Measurements from ENCODE around the gene FIG4. TPM values are rescaled to one million over a fixed set of nuclear protein-coding genes. Genes with fewer than 3 reads are reported as not detected.

FIG4 gene
- polyA plus RNA-seq, 1 donor from 2014 or later: 35.4 TPM

DNA sequence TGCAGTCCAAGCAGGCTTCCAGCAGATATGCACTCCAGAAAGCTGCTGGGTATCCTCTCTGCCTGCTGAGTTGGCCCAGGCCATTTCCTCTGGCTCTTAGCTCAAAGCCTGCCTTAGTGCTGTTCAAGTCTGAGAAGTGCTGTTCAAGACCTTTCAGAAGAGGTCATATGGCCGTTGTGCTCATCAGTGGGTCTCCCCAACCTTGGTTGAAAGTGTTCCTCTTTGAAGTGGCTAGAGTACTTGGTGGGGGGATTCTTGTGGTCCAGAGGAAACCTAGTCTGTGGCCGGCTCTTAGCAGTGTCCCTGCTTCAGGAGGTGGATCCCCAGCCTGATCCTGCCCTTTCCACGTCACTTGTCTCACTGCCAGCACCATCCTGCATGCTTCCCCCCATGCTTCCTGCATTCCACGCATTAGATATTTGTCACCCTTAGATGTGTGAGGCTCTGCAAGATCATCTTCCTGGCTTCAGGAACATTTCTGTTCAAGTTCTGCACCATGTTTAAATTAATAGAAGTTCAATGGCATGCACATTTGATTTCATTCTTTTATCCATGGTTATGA is 105.0 kb downstream of the FIG4 start:
- no peaks in the 10 kb centered on the region for H4K20me1 ChIP-seq (ENCODE audit: insufficient read depth)
- no peak overlapping the region for H3K4me2 ChIP-seq (ENCODE audit: low read length)
- H3K36me3 ChIP-seq (ENCODE audit: insufficient read depth, low read length): no peaks in the 10 kb centered on the region
- no peak overlapping the region for H3K27ac ChIP-seq (ENCODE audit: low read length)
- no peaks in the 10 kb centered on the region for H3K9me3 ChIP-seq (ENCODE audit: low read length)
- no peak overlapping the region for H3K4me3 ChIP-seq (ENCODE audit: low read length)
- no peak overlapping the region for H3K9ac ChIP-seq (ENCODE audit: low read length)
- no peak for TF ChIP-seq EZH2 (IDR thresholded peaks at IDR 0.05; ENCODE audit: borderline replicate concordance, insufficient read depth, low read length, poor library complexity, severe bottlenecking)
- TF ChIP-seq EP300 (conservative IDR thresholded peaks at IDR 0.05; ENCODE audit: poor library complexity, severe bottlenecking): no peak
- TF ChIP-seq, protein P1, sequence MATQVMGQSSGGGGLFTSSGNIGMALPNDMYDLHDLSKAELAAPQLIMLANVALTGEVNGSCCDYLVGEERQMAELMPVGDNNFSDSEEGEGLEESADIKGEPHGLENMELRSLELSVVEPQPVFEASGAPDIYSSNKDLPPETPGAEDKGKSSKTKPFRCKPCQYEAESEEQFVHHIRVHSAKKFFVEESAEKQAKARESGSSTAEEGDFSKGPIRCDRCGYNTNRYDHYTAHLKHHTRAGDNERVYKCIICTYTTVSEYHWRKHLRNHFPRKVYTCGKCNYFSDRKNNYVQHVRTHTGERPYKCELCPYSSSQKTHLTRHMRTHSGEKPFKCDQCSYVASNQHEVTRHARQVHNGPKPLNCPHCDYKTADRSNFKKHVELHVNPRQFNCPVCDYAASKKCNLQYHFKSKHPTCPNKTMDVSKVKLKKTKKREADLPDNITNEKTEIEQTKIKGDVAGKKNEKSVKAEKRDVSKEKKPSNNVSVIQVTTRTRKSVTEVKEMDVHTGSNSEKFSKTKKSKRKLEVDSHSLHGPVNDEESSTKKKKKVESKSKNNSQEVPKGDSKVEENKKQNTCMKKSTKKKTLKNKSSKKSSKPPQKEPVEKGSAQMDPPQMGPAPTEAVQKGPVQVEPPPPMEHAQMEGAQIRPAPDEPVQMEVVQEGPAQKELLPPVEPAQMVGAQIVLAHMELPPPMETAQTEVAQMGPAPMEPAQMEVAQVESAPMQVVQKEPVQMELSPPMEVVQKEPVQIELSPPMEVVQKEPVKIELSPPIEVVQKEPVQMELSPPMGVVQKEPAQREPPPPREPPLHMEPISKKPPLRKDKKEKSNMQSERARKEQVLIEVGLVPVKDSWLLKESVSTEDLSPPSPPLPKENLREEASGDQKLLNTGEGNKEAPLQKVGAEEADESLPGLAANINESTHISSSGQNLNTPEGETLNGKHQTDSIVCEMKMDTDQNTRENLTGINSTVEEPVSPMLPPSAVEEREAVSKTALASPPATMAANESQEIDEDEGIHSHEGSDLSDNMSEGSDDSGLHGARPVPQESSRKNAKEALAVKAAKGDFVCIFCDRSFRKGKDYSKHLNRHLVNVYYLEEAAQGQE (IDR thresholded peaks at IDR 0.05; ENCODE audit: borderline replicate concordance): no peak
- TF ChIP-seq RAD21 (conservative IDR thresholded peaks at IDR 0.05): no peak
- no peak for TF ChIP-seq MXI1 (conservative IDR thresholded peaks at IDR 0.05; ENCODE audit: poor library complexity, severe bottlenecking)
- TF ChIP-seq SMC3 (conservative IDR thresholded peaks at IDR 0.05; ENCODE audit: poor library complexity): no peak
- no peak for TF ChIP-seq TAF1 (IDR thresholded peaks at IDR 0.05; ENCODE audit: low read depth)
- no peak for TF ChIP-seq CTCF (IDR thresholded peaks at IDR 0.05; ENCODE audit: poor library complexity, severe bottlenecking)
- TF ChIP-seq POLR2AphosphoS5 (IDR thresholded peaks at IDR 0.05): no peak
- no peak overlapping the region for H2AFZ ChIP-seq (ENCODE audit: low read depth, low read length)
- no peaks in the 10 kb centered on the region for H3F3A ChIP-seq (ENCODE audit: insufficient read depth, low read length, poor library complexity, severe bottlenecking)
- H3K79me2 ChIP-seq (replicated peaks; ENCODE audit: insufficient read depth, low read length): no peaks in the 10 kb centered on the region
- no peaks in the 10 kb centered on the region for H3K9me2 ChIP-seq (ENCODE audit: insufficient read depth, low read length)
- H3K27me3 ChIP-seq (ENCODE audit: insufficient read depth, low read depth, low read length): no peaks in the 10 kb centered on the region

DNA sequence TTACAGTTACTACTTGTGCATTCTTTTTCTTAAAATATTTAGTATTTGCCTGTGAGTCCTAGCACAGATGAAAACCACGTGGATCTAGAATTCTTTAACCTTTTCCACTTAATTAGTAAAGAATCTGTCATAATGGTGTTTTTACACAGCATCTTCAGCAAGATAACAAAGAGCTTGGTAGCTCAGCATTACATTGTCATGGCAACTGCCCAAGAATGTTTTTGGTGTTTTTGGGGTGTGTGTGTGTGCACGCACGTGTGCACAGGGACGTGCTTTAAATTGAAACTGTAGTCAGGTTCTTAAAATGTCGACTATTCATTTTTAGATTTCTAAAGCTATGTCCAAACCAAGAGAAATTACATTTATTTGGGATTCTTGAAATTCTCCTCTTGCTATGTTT is 108.0 kb downstream of the FIG4 start:
- Histone ChIP-seq H4K20me1 (ENCODE audit: insufficient read depth) (no peaks in the 10 kb centered on the region), H3K9me2 (ENCODE audit: insufficient read depth, low read length) (no peaks in the 10 kb centered on the region), H3F3A (ENCODE audit: insufficient read depth, low read length, poor library complexity, severe bottlenecking) (no peaks in the 10 kb centered on the region), H3K4me2 (ENCODE audit: low read length) (no peak overlapping the region), H3K79me2 (replicated peaks; ENCODE audit: insufficient read depth, low read length) (no peaks in the 10 kb centered on the region), H3K9ac (ENCODE audit: low read length) (no peak overlapping the region), H3K9me3 (ENCODE audit: low read length) (no peaks in the 10 kb centered on the region), H3K27me3 (ENCODE audit: insufficient read depth, low read depth, low read length) (no peaks in the 10 kb centered on the region), H3K36me3 (ENCODE audit: insufficient read depth, low read length) (no peaks in the 10 kb centered on the region), H3K27ac (ENCODE audit: low read length) (no peak overlapping the region), H2AFZ (ENCODE audit: low read depth, low read length) (no peak overlapping the region), H3K4me3 (ENCODE audit: low read length) (no peak overlapping the region)
- TF ChIP-seq, protein P1 (IDR thresholded peaks at IDR 0.05; ENCODE audit: borderline replicate concordance): no peak
- no peak for TF ChIP-seq MXI1 (conservative IDR thresholded peaks at IDR 0.05; ENCODE audit: poor library complexity, severe bottlenecking)
- TF ChIP-seq EZH2 (IDR thresholded peaks at IDR 0.05; ENCODE audit: borderline replicate concordance, insufficient read depth, low read length, poor library complexity, severe bottlenecking): no peak
- TF ChIP-seq POLR2AphosphoS5 (IDR thresholded peaks at IDR 0.05): no peak
- no peak for TF ChIP-seq TAF1 (IDR thresholded peaks at IDR 0.05; ENCODE audit: low read depth)
- TF ChIP-seq CTCF (IDR thresholded peaks at IDR 0.05; ENCODE audit: poor library complexity, severe bottlenecking): no peak
- no peak for TF ChIP-seq SMC3 (conservative IDR thresholded peaks at IDR 0.05; ENCODE audit: poor library complexity)
- no peak for TF ChIP-seq RAD21 (conservative IDR thresholded peaks at IDR 0.05)
- TF ChIP-seq EP300 (conservative IDR thresholded peaks at IDR 0.05; ENCODE audit: poor library complexity, severe bottlenecking): no peak
